Smooth muscle cell (in vitro differentiated cells): ENCODE data around the gene MALRD1. TPM values are rescaled to one million over a fixed set of nuclear protein-coding genes. Genes with fewer than 3 reads are reported as not detected.
"Not testable (repeated sequence)": the region's sequence is repeated elsewhere in the genome, so short reads cannot be mapped to it uniquely, and the experiment has no call there.

ENCODE experiments used
- DNase-seq: peaks from one replicate; lab custom pipeline; 2025; ENCODE audit not compliant: unreplicated experiment; lab: John Stamatoyannopoulos, UW
- H2AFZ ChIP-seq: fragments of 200-600 bp; sonication (generic); 2 replicates; pipeline ENCODE4 v1.6.0; 2016; ENCODE audit warnings: antibody characterized with exemption, low read depth, mild to moderate bottlenecking
- H3F3A ChIP-seq: fragments of 200-600 bp; sonication (generic); 2 replicates; pipeline ENCODE4 v1.6.0; 2017; ENCODE audit warnings: antibody characterized with exemption, low read depth
- H3K27ac ChIP-seq: fragments of 200-600 bp; sonication (generic); 2 replicates; pipeline ENCODE4 v1.5.1; 2016; ENCODE audit warnings: low read depth, mild to moderate bottlenecking
- H3K27me3 ChIP-seq: fragments of 200-600 bp; sonication (generic); 2 replicates; pipeline ENCODE4 v1.6.1; 2016; ENCODE audit warnings: low read depth, mild to moderate bottlenecking
- H3K36me3 ChIP-seq: fragments of 200-600 bp; sonication (generic); 2 replicates; pipeline ENCODE4 v1.5.1; 2016; ENCODE audit warnings: low read depth
- H3K4me1 ChIP-seq: fragments of 200-600 bp; sonication (generic); 2 replicates; pipeline ENCODE4 v1.5.1; 2016; ENCODE audit warnings: low read depth
- H3K4me2 ChIP-seq: fragments of 200-600 bp; sonication (generic); 2 replicates; pipeline ENCODE4 v1.6.0; 2016; ENCODE audit warnings: mild to moderate bottlenecking
- H3K4me3 ChIP-seq: fragments of 200-600 bp; sonication (generic); 2 replicates; pipeline ENCODE4 v1.5.1; 2016; ENCODE audit warnings: mild to moderate bottlenecking
- H3K79me2 ChIP-seq: fragments of 200-600 bp; sonication (generic); 2 replicates; pipeline ENCODE4 v1.6.0; 2016; ENCODE audit warnings: low read depth, mild to moderate bottlenecking
- H3K9ac ChIP-seq: fragments of 200-600 bp; sonication (generic); 2 replicates; pipeline ENCODE4 v1.6.0; 2016; ENCODE audit warnings: low read depth
- H3K9me3 ChIP-seq: fragments of 200-600 bp; sonication (generic); replicated peaks from 2 replicates; pipeline ENCODE4 v1.5.1; 2016; ENCODE audit warnings: low read depth
- H4K20me1 ChIP-seq: fragments of 200-600 bp; sonication (generic); 2 replicates; pipeline ENCODE4 v1.6.0; 2016; ENCODE audit warnings: low read depth
- WGBS: methylation state at CpG from one replicate; pipeline ENCODE4 v1.1.7; 2016; ENCODE audit warnings: low lambda C conversion rate; 5-methylcytosine and 5-hydroxymethylcytosine counted together
- polyA plus RNA-seq: library from polyadenylated mRNA; unstranded; fragments of >200 nt; fragmentation: Nextera tagmentation; extraction: Ambion mirVana; gene quantifications from 2 replicates; pipeline ENCODE4 v1.2.1, GENCODE V29; 2016
- total RNA-seq: library from RNA; depleted of rRNA; stranded (reverse); fragments of >200 nt; gene quantifications from 2 replicates; pipeline ENCODE4 v1.2.3, GENCODE V29; 2014
- TF ChIP-seq, protein P1 (sequence below): fragments of 200-600 bp; sonication (generic); IDR thresholded peaks from 2 replicates; pipeline ENCODE4 v1.5.1; 2017; ENCODE audit warnings: borderline replicate concordance, mild to moderate bottlenecking, antibody characterized with exemption; ENCODE audit not compliant: insufficient read depth, poor library complexity, severe bottlenecking

Gene MALRD1
- total and polyA plus RNA-seq, 2 experiments from 2014 or later: 1.9 TPM; not detected in 1

GRCh38 chr10:19505320-19506312 is 457.0 kb downstream of the MALRD1 start:
- Histone ChIP-seq H2AFZ (no peak overlapping the region), H3K27ac (no peak overlapping the region), H4K20me1 (no peaks in the 10 kb centered on the region), H3K4me1 (no peaks in the 10 kb centered on the region), H3F3A (no peaks in the 10 kb centered on the region), H3K9ac (no peak overlapping the region), H3K36me3 (no peaks in the 10 kb centered on the region), H3K4me3 (no peak overlapping the region), H3K27me3 (no peaks in the 10 kb centered on the region), H3K79me2 (no peaks in the 10 kb centered on the region), H3K9me3 (no peaks in the 10 kb centered on the region), H3K4me2 (no peak overlapping the region)
- TF ChIP-seq, protein P1, sequence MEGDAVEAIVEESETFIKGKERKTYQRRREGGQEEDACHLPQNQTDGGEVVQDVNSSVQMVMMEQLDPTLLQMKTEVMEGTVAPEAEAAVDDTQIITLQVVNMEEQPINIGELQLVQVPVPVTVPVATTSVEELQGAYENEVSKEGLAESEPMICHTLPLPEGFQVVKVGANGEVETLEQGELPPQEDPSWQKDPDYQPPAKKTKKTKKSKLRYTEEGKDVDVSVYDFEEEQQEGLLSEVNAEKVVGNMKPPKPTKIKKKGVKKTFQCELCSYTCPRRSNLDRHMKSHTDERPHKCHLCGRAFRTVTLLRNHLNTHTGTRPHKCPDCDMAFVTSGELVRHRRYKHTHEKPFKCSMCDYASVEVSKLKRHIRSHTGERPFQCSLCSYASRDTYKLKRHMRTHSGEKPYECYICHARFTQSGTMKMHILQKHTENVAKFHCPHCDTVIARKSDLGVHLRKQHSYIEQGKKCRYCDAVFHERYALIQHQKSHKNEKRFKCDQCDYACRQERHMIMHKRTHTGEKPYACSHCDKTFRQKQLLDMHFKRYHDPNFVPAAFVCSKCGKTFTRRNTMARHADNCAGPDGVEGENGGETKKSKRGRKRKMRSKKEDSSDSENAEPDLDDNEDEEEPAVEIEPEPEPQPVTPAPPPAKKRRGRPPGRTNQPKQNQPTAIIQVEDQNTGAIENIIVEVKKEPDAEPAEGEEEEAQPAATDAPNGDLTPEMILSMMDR: no peak
- DNase-seq: no peak
- 75% methylated on average over 6 of the region's 6 CpGs for WGBS

- H3K9ac ChIP-seq, DNase-seq, H3F3A ChIP-seq, H3K79me2 ChIP-seq, H3K36me3 ChIP-seq, H3K4me3 ChIP-seq, H3K9me3 ChIP-seq, H3K27me3 ChIP-seq, H4K20me1 ChIP-seq, H2AFZ ChIP-seq, H3K4me1 ChIP-seq, H3K27ac ChIP-seq, H3K4me2 ChIP-seq: not testable (repeated sequence)
- 33% methylated on average over 8 of the region's 8 CpGs for WGBS
Observed at GRCh38 chr10:19510005-19510732, 461.6 kb downstream of the MALRD1 start.

DNA sequence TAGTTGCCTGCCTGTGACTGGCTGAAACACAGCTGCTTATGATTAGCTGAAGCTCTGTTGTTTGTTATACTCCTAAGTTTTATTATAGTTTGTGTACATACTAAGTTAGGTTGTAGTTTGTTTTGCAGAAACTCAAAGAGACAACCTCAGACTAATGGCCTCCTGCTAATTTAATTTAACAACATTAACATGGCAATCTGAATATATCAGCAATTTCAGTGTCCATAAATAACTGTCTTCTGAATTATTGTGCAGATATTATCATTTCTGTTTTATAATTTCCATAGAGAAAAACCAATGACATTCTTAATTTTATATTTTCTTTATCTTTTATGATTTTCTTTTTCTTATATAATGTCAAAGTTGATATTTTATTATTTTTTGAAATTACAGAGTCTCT is 469.5 kb downstream of the MALRD1 start:
- H3K4me2 ChIP-seq: no peak overlapping the region
- H3K4me3 ChIP-seq: no peak overlapping the region
- no peak overlapping the region for H3K9ac ChIP-seq
- H3K27ac ChIP-seq: no peak overlapping the region
- H3K9me3 ChIP-seq: no peaks in the 10 kb centered on the region
- TF ChIP-seq, protein P1: no peak
- no peaks in the 10 kb centered on the region for H3K79me2 ChIP-seq
- H3K36me3 ChIP-seq: no peaks in the 10 kb centered on the region
- DNase-seq: no peak
- no peaks in the 10 kb centered on the region for H4K20me1 ChIP-seq
- H3F3A ChIP-seq: no peaks in the 10 kb centered on the region
- H2AFZ ChIP-seq: no peak overlapping the region
- no peaks in the 10 kb centered on the region for H3K4me1 ChIP-seq
- no peaks in the 10 kb centered on the region for H3K27me3 ChIP-seq

- DNase-seq: no peak
- H4K20me1 ChIP-seq: no peaks in the 10 kb centered on the region
- H3K36me3 ChIP-seq: no peaks in the 10 kb centered on the region
- H3K4me1 ChIP-seq: no peaks in the 10 kb centered on the region
- WGBS: 93% methylated on average over 1 of the region's 1 CpG
- TF ChIP-seq, protein P1: no peak
- H3K79me2 ChIP-seq: no peaks in the 10 kb centered on the region
- H3K4me3 ChIP-seq: no peak overlapping the region
- no peak overlapping the region for H2AFZ ChIP-seq
- no peak overlapping the region for H3K27ac ChIP-seq
- H3F3A ChIP-seq: no peaks in the 10 kb centered on the region
- no peaks in the 10 kb centered on the region for H3K27me3 ChIP-seq
- H3K4me2 ChIP-seq: no peak overlapping the region
- no peaks in the 10 kb centered on the region for H3K9me3 ChIP-seq
- H3K9ac ChIP-seq: no peak overlapping the region
Observed at GRCh38 chr10:19518632-19519031, 470.0 kb downstream of the MALRD1 start.
